ENCODE results near the gene VAT1L.

The VAT1L gene

GRCh38 chr16:77868052-77868451 is 79.7 kb downstream of the VAT1L start:
- no peak for DNase-seq (ENCODE audit: low read depth in 2 of 2)

- no peak for DNase-seq (ENCODE audit: low read depth in 2 of 2)
Observed at GRCh38 chr16:77868478-77868877, 80.1 kb downstream of the VAT1L start.

GRCh38 chr16:77869997-77870813 is 81.8 kb downstream of the VAT1L start:
- DNase-seq (ENCODE audit: low read depth in 2 of 2) = no peak

GRCh38 chr16:77871932-77872331 is 83.6 kb downstream of the VAT1L start:
- DNase-seq (ENCODE audit: low read depth in 2 of 2) = no peak

GRCh38 chr16:77873066-77873465 is 84.7 kb downstream of the VAT1L start:
- no peak for DNase-seq (ENCODE audit: low read depth in 2 of 2)

GRCh38 chr16:77874347-77874746 is 86.0 kb downstream of the VAT1L start:
- DNase-seq (ENCODE audit: low read depth in 2 of 2) = no peak

GRCh38 chr16:77876776-77877175 is 88.4 kb downstream of the VAT1L start:
- no peak for DNase-seq (ENCODE audit: low read depth in 2 of 2)

- no peak for DNase-seq (ENCODE audit: low read depth in 2 of 2)
Observed at GRCh38 chr16:77877712-77878347, 89.5 kb downstream of the VAT1L start.

- DNase-seq (ENCODE audit: low read depth in 2 of 2) = no peak
Observed at GRCh38 chr16:77881355-77882030, 93.1 kb downstream of the VAT1L start.

- DNase-seq (ENCODE audit: low read depth in 2 of 2) = no peak
Observed at GRCh38 chr16:77882358-77882757, 94.0 kb downstream of the VAT1L start.

- DNase-seq (ENCODE audit: low read depth in 2 of 2) = no peak
Observed at GRCh38 chr16:77885571-77886295, 97.4 kb downstream of the VAT1L start.

GRCh38 chr16:77888871-77889270 is 100.5 kb downstream of the VAT1L start:
- no peak for DNase-seq (ENCODE audit: low read depth in 2 of 2)

- no peak for DNase-seq (ENCODE audit: low read depth in 2 of 2)
Observed at GRCh38 chr16:77890075-77890474, 101.7 kb downstream of the VAT1L start.

- DNase-seq (ENCODE audit: low read depth in 2 of 2) = no peak
Observed at GRCh38 chr16:77894162-77894561, 105.8 kb downstream of the VAT1L start.

- DNase-seq (ENCODE audit: low read depth in 2 of 2) = no peak
Observed at GRCh38 chr16:77895962-77896361, 107.6 kb downstream of the VAT1L start.

GRCh38 chr16:77896415-77897128 is 108.2 kb downstream of the VAT1L start:
- DNase-seq (ENCODE audit: low read depth in 2 of 2) = no peak

GRCh38 chr16:77897129-77897437 is 108.7 kb downstream of the VAT1L start:
- DNase-seq (ENCODE audit: low read depth in 2 of 2) = no peak

GRCh38 chr16:77897831-77898605 is 109.7 kb downstream of the VAT1L start:
- DNase-seq (ENCODE audit: low read depth in 2 of 2) = no peak

GRCh38 chr16:77898671-77899211 is 110.4 kb downstream of the VAT1L start:
- DNase-seq (ENCODE audit: low read depth in 2 of 2) = no peak

- DNase-seq (ENCODE audit: low read depth in 2 of 2) = no peak
Observed at GRCh38 chr16:77899416-77899815, 111.1 kb downstream of the VAT1L start.

Measured in stimulated activated CD4-positive, alpha-beta T cell treated with anti-CD3 and anti-CD28 coated beads, Interleukin-1b, Interleukin-23, amount 100 ng/mL, for 1 hour (primary cell).